Osteoblast (primary cell): ENCODE results near the gene TMEM244. TPM values are rescaled to one million over a fixed set of nuclear protein-coding genes. Genes with fewer than 3 reads are reported as not detected.

Experiments used
- DNase-seq: peaks from one replicate; pipeline ENCODE4 v3.0.0; 2011; ENCODE audit warnings: low spot score, mixed read lengths; ENCODE audit not compliant: insufficient read length; ENCODE audit errors: missing footprints
- H2AFZ ChIP-seq: 2 replicates; pipeline ENCODE4 v1.6.0; 2011; ENCODE audit warnings: mild to moderate bottlenecking, low read length
- H3K27ac ChIP-seq: 2 replicates; pipeline ENCODE4 v1.5.1; 2011; ENCODE audit warnings: mild to moderate bottlenecking, low read depth, low read length, moderate library complexity
- H3K27me3 ChIP-seq: 2 replicates; pipeline ENCODE4 v1.6.0; 2012; ENCODE audit warnings: mild to moderate bottlenecking, control low read depth, inconsistent platforms, low read length, moderate library complexity; ENCODE audit not compliant: insufficient read depth
- H3K36me3 ChIP-seq: 2 replicates; pipeline ENCODE4 v1.5.1; 2011; ENCODE audit warnings: mild to moderate bottlenecking, low read length, control low read depth, moderate library complexity; ENCODE audit not compliant: insufficient read depth
- H3K4me1 ChIP-seq: 2 replicates; pipeline ENCODE4 v1.5.1; 2011; ENCODE audit warnings: mild to moderate bottlenecking, low read length, control low read depth, moderate library complexity; ENCODE audit not compliant: insufficient read depth
- H3K4me2 ChIP-seq: 2 replicates; pipeline ENCODE4 v1.6.0; 2011; ENCODE audit warnings: mild to moderate bottlenecking, low read length; ENCODE audit not compliant: insufficient read depth
- H3K4me3 ChIP-seq: fragments of 200-600 bp; sonication (generic); 3 replicates; pipeline ENCODE4 v1.5.1; 2012; ENCODE audit warnings: mild to moderate bottlenecking, low read length, inconsistent platforms; ENCODE audit not compliant: insufficient read depth
- H3K79me2 ChIP-seq: 2 replicates; pipeline ENCODE4 v1.6.0; 2012; ENCODE audit warnings: mild to moderate bottlenecking, low read length, control low read depth, inconsistent platforms; ENCODE audit not compliant: insufficient read depth
- H3K9me3 ChIP-seq: 2 replicates; pipeline ENCODE4 v1.5.1; 2011; ENCODE audit warnings: low read depth, low read length, control low read depth
- H4K20me1 ChIP-seq: 2 replicates; pipeline ENCODE4 v1.6.0; 2012; ENCODE audit warnings: mild to moderate bottlenecking, low read length, control low read depth; ENCODE audit not compliant: insufficient read depth
- CTCF ChIP-seq: IDR thresholded peaks from 2 replicates; pipeline ENCODE4 v1.5.1; 2011; ENCODE audit warnings: mild to moderate bottlenecking, low read depth, low read length, moderate library complexity; ENCODE audit errors: extremely low read depth
- total RNA-seq: library from RNA; depleted of rRNA; stranded (reverse); fragments of >200 nt; gene quantifications from 2 replicates; pipeline ENCODE4 v1.2.3, GENCODE V29; 2012

TMEM244 gene
- total RNA-seq, 1 donor: not detected

- DNase-seq: peak; percentile 8
- Histone ChIP-seq H3K4me2 (no peak overlapping the region), H3K4me3 (no peak overlapping the region), H3K4me1 (no peaks in the 10 kb centered on the region), H3K79me2 (no peaks in the 10 kb centered on the region), H2AFZ (no peak overlapping the region), H3K27me3 (no peaks in the 10 kb centered on the region), H3K9me3 (no peaks in the 10 kb centered on the region), H4K20me1 (no peaks in the 10 kb centered on the region), H3K27ac (no peak overlapping the region), H3K36me3 (no peaks in the 10 kb centered on the region)
- TF ChIP-seq CTCF: no peak
Observed at GRCh38 chr6:129801909-129802308, 59.2 kb downstream of the TMEM244 start.

- peaks cover 5% of the 10 kb centered on the region for H3K27me3 ChIP-seq
- H3K4me2 ChIP-seq: no peak overlapping the region
- TF ChIP-seq CTCF: no peak
- H3K36me3 ChIP-seq: no peaks in the 10 kb centered on the region
- H2AFZ ChIP-seq: no peak overlapping the region
- H3K27ac ChIP-seq: no peak overlapping the region
- no peaks in the 10 kb centered on the region for H3K79me2 ChIP-seq
- no peaks in the 10 kb centered on the region for H3K4me1 ChIP-seq
- H4K20me1 ChIP-seq: no peaks in the 10 kb centered on the region
- H3K4me3 ChIP-seq: no peak overlapping the region
- no peak for DNase-seq
- H3K9me3 ChIP-seq: no peaks in the 10 kb centered on the region
Observed at GRCh38 chr6:129795261-129795660, 65.9 kb downstream of the TMEM244 start.

- H3K36me3 ChIP-seq: no peaks in the 10 kb centered on the region
- no peak overlapping the region for H3K27ac ChIP-seq
- H3K4me1 ChIP-seq: no peaks in the 10 kb centered on the region
- TF ChIP-seq CTCF: no peak
- no peaks in the 10 kb centered on the region for H3K9me3 ChIP-seq
- DNase-seq: no peak
- H3K79me2 ChIP-seq: no peaks in the 10 kb centered on the region
- H2AFZ ChIP-seq: no peak overlapping the region
- no peak overlapping the region for H3K4me3 ChIP-seq
- H4K20me1 ChIP-seq: no peaks in the 10 kb centered on the region
- H3K4me2 ChIP-seq: no peak overlapping the region
- H3K27me3 ChIP-seq: peaks cover 5% of the 10 kb centered on the region
Observed at GRCh38 chr6:129793447-129793846, 67.7 kb downstream of the TMEM244 start.

GRCh38 chr6:129792049-129792448, 69.1 kb downstream of the TMEM244 start:
- H3K4me3 ChIP-seq: no peak overlapping the region

More at GRCh38 chr6:129792049-129792448, 69.1 kb downstream of the TMEM244 start:
- no peaks in the 10 kb centered on the region for H3K9me3 ChIP-seq
- H3K4me2 ChIP-seq: no peak overlapping the region
- H4K20me1 ChIP-seq: no peaks in the 10 kb centered on the region
- no peaks in the 10 kb centered on the region for H3K36me3 ChIP-seq
- H3K79me2 ChIP-seq: no peaks in the 10 kb centered on the region
- peaks cover 5% of the 10 kb centered on the region for H3K27me3 ChIP-seq
- no peak for TF ChIP-seq CTCF
- DNase-seq: no peak
- no peak overlapping the region for H2AFZ ChIP-seq
- H3K27ac ChIP-seq: no peak overlapping the region
- no peaks in the 10 kb centered on the region for H3K4me1 ChIP-seq
